Testis (tissue), 3 donors: ENCODE measurements around the gene UVRAG. TPM values are rescaled to one million over a fixed set of nuclear protein-coding genes. Genes with fewer than 3 reads are reported as not detected.
"Not testable (repeated sequence)": the region's sequence is repeated elsewhere in the genome, so short reads cannot be mapped to it uniquely, and the experiment has no call there.

Source experiments
- DNase-seq: peaks from one replicate; pipeline ENCODE4 v3.0.0-alpha.2; 2019
- H3K27ac ChIP-seq, 2 donors: fragments of 200-600 bp; sonication (generic); one replicate each; pipeline ENCODE4 v1.5.1; 2019
- H3K27me3 ChIP-seq: fragments of 200-600 bp; sonication (generic); one replicate; pipeline ENCODE4 v1.5.1; 2019
- H3K36me3 ChIP-seq: fragments of 200-600 bp; sonication (generic); one replicate; pipeline ENCODE4 v1.5.1; 2017; ENCODE audit warnings: low read depth; ENCODE audit errors: missing control alignments
- H3K4me1 ChIP-seq: fragments of 200-600 bp; sonication (generic); one replicate; pipeline ENCODE4 v1.5.1; 2019
- H3K4me3 ChIP-seq, 2 donors: fragments of 200-600 bp; sonication (generic); one replicate each; pipeline ENCODE4 v1.5.1; 2017 to 2019
- H3K9me3 ChIP-seq: fragments of 200-600 bp; sonication (generic); one replicate; pipeline ENCODE4 v1.5.1; 2017
- POLR2A ChIP-seq: fragments of 450-650 bp; IDR thresholded peaks from one replicate; pipeline ENCODE4 v1.6.1; 2017; ENCODE audit warnings: antibody characterized with exemption, mild to moderate bottlenecking, moderate library complexity
- WGBS, 2 donors: methylation state at CpG; one replicate each; pipeline ENCODE4 v1.1.5; 2018; 5-methylcytosine and 5-hydroxymethylcytosine counted together
- intact Hi-C: fragments of 100-400 bp; cut with DNase I; formaldehyde crosslinking; loops from one replicate; pipeline ENCODE4 v1.15.1; 2023; ENCODE audit warnings: low total_unique reads
- polyA plus RNA-seq: library from polyadenylated mRNA; stranded (reverse); fragments of 350-450 nt; fragmentation: Illumina TruSeq; extraction: RNeasy Lipid Tissue Mini Kit (QIAGEN cat#74804); gene quantifications from one replicate; pipeline ENCODE4 v1.2.3, GENCODE V29; 2014; ENCODE audit warnings: low read depth, low replicate concordance; ENCODE audit not compliant: insufficient read depth
- total RNA-seq, 2 donors: library from RNA; depleted of rRNA; stranded (reverse); fragments of >200 nt; gene quantifications; one replicate each; pipeline ENCODE4 v1.2.3, GENCODE V29; 2016
- TF ChIP-seq, protein P1 (sequence below), 3 experiments: fragments of 450-650 bp in 2 of 3; fragments of 200-600 bp in 1 of 3; sonication (generic) in 1 of 3; IDR thresholded peaks; one replicate each; pipeline ENCODE4 v1.5.1; 2016 to 2019; ENCODE audit warnings: antibody characterized with exemption in 3 of 3, mild to moderate bottlenecking in 2 of 3, moderate library complexity in 1 of 3

UVRAG gene
- total and polyA plus RNA-seq, 3 donors from 2014 or later: 10.8 to 22.4 (median 20.1) TPM

DNA sequence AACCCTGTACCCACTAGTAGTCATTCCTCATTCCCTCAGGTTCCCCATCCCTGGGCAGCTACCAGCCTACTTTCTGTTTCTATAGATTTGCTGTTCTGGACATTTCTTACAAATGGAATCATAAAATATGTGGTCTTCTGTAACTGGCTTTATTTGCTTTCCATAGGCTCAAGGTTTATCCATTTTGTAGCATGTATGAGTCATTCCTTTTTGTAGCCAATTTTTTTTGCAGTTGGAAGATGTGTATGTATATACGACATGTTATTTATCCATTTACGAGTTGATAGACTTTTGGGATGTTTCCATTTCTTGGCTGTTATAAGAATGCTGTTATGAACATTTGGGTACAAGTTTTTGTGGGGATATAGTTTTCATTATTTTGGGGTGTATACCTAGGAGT, 260.7 kb downstream of the UVRAG start:
- Histone ChIP-seq H3K27ac (no peak overlapping the region), H3K4me3 (no peak overlapping the region), H3K36me3 (no peaks in the 10 kb centered on the region), H3K27me3 (no peaks in the 10 kb centered on the region), H3K9me3 (no peaks in the 10 kb centered on the region), H3K4me1 (peaks cover 6% of the 10 kb centered on the region)
- DNase-seq: no peak
- intact Hi-C loops: no loop called here
- TF ChIP-seq POLR2A: no peak
- TF ChIP-seq, protein P1, sequence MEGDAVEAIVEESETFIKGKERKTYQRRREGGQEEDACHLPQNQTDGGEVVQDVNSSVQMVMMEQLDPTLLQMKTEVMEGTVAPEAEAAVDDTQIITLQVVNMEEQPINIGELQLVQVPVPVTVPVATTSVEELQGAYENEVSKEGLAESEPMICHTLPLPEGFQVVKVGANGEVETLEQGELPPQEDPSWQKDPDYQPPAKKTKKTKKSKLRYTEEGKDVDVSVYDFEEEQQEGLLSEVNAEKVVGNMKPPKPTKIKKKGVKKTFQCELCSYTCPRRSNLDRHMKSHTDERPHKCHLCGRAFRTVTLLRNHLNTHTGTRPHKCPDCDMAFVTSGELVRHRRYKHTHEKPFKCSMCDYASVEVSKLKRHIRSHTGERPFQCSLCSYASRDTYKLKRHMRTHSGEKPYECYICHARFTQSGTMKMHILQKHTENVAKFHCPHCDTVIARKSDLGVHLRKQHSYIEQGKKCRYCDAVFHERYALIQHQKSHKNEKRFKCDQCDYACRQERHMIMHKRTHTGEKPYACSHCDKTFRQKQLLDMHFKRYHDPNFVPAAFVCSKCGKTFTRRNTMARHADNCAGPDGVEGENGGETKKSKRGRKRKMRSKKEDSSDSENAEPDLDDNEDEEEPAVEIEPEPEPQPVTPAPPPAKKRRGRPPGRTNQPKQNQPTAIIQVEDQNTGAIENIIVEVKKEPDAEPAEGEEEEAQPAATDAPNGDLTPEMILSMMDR (IDR thresholded peaks at IDR 0.05): no peak
- WGBS, 2 donors: 95 to 96% methylated on average over 2 of the region's 2 CpGs

DNA sequence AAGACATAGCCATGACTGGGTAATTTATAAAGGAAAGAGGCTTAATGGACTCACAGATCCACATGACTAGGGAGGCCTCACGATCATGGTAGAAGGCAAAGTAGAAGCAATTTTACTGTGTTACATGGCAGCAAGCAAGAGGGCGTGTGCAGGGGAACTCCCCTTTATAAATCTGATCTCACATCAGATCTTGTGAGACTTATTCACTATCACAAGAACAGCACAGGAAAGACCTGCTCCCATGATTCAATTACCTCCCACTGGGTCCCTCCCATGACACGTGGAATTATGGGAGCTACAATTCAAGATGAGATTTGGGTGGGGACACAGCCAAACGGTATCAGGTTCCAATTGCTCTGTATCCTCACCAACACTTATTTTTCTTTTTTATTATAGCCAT, 261.2 kb downstream of the UVRAG start:
- H3K9me3 ChIP-seq, DNase-seq, H3K36me3 ChIP-seq, H3K4me3 ChIP-seq, H3K27ac ChIP-seq, H3K27me3 ChIP-seq, intact Hi-C loops, H3K4me1 ChIP-seq: not testable (repeated sequence)
- 93 to 98% methylated on average over 4 of the region's 4 CpGs for WGBS, 2 donors

DNA sequence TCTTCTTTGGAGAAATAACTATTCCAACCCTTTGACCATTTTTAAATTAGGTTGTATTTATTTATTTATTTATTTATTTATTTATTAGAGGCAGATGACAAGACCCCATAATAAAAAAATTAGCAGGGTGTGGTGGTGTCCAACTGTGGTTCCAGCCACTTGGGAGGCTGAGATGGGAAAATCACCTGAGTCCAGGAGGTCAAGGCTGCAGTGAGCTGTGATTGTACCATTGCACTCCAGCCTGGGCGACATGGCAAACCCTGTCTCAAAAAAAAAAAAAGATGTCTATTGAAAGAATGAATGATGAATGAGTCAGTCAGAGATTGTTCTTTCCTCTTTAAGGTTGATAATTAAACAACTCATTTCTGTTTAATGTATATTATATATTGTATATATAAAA, 261.7 kb downstream of the UVRAG start:
- Histone ChIP-seq H3K36me3 (no peaks in the 10 kb centered on the region), H3K9me3 (no peaks in the 10 kb centered on the region), H3K4me3 (no peak overlapping the region), H3K27ac (no peak overlapping the region), H3K4me1 (peaks cover 6% of the 10 kb centered on the region), H3K27me3 (no peaks in the 10 kb centered on the region)
- 87 to 92% methylated on average over 1 of the region's 1 CpG for WGBS, 2 donors
- DNase-seq: no peak
- intact Hi-C loops: no loop called here
- TF ChIP-seq POLR2A: no peak
- TF ChIP-seq, protein P1 (IDR thresholded peaks at IDR 0.05): no peak

DNA sequence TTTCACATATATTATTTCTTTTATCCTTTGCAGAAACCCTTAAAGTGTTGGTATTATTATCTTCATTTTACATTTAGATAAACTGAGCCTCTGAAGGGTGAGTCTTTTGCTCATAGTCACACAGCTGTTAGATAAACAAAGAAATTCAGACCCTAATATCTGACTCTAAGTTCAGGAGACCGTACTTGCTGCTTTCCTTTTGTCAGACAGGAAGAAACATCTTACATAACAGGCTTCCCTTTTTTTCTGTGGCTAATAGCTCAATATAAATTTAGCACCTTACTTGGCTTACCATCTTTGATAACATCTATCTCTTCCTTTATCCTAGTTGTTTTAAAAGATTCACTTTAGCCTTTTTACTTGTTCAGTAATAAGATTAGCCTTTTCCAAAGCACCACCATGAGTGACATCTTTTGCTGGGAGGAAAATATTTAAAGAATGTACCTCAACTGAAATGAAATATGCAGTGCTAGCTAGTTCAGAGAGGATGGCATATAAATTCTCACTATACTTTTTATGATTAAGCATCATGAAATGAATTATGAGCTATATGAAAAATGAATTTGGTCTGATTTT, 262.7 kb downstream of the UVRAG start:
- no peak for DNase-seq
- no peaks in the 10 kb centered on the region for H3K36me3 ChIP-seq
- no peak overlapping the region for H3K27ac ChIP-seq
- peaks cover 6% of the 10 kb centered on the region for H3K4me1 ChIP-seq
- WGBS, 2 donors: 41 to 63% methylated on average over 1 of the region's 1 CpG
- intact Hi-C loops: no loop called here
- H3K9me3 ChIP-seq: no peaks in the 10 kb centered on the region
- no peak overlapping the region for H3K4me3 ChIP-seq
- no peaks in the 10 kb centered on the region for H3K27me3 ChIP-seq
- TF ChIP-seq, protein P1 (IDR thresholded peaks at IDR 0.05): no peak
- no peak for TF ChIP-seq POLR2A

- H3K27me3 ChIP-seq, intact Hi-C loops, H3K4me1 ChIP-seq, H3K27ac ChIP-seq, H3K36me3 ChIP-seq, DNase-seq, H3K9me3 ChIP-seq, H3K4me3 ChIP-seq: not testable (repeated sequence)
- WGBS, 2 donors: 96 to 99% methylated on average over 5 of the region's 5 CpGs
Measured at GRCh38 chr11:76081084-76081483, 266.1 kb downstream of the UVRAG start.
